Panc1 (cell line): ENCODE results near the gene HYLS1. TPM values are rescaled to one million over a fixed set of nuclear protein-coding genes. Genes with fewer than 3 reads are reported as not detected.

Source experiments
- ATAC-seq: fragments of 200-7000 bp; cut with Tn5 transposase; 2 replicates; pipeline ENCODE4 v1.9.1; 2020; ENCODE audit warnings: mild to moderate bottlenecking, moderate library complexity
- BruUV-seq: library from RNA; stranded (reverse); fragments of 400-500 nt; replicated peaks from 2 replicates; lab custom pipeline; 2021; lab: Mats Ljungman, UMichigan
- CTCF ChIA-PET: fragments of 300-600 bp; sonication (Branson Sonifier 250); formaldehyde crosslinking; loops from one replicate; lab custom pipeline; 2022; ENCODE audit warnings: antibody characterized with exemption; lab: Charles Lee
- POLR2A ChIA-PET: fragments of 300-600 bp; sonication (Branson Sonifier 250); formaldehyde crosslinking; loops from one replicate; lab custom pipeline; 2022; ENCODE audit warnings: antibody characterized with exemption; lab: Charles Lee
- DNase-seq: peaks from one replicate; pipeline ENCODE4 v3.0.0-alpha.2; 2010; ENCODE audit warnings: low read depth, low spot score
- H3K27ac ChIP-seq: 2 replicates; pipeline ENCODE4 v1.5.1; 2011; ENCODE audit warnings: mild to moderate bottlenecking, low read length, inconsistent platforms
- H3K27me3 ChIP-seq: fragments of 200-500 bp; sonication (Bioruptor generic); 2 replicates; pipeline ENCODE4 v1.6.0; 2014; ENCODE audit warnings: low read length, inconsistent platforms; ENCODE audit not compliant: control insufficient read depth, insufficient read depth
- H3K36me3 ChIP-seq: fragments of 200-500 bp; sonication (Bioruptor generic); 2 replicates; pipeline ENCODE4 v1.5.1; 2014; ENCODE audit warnings: inconsistent platforms, mild to moderate bottlenecking, low read length, moderate library complexity; ENCODE audit not compliant: control insufficient read depth, insufficient read depth
- H3K4me1 ChIP-seq: 2 replicates; pipeline ENCODE4 v1.5.1; 2011; ENCODE audit warnings: inconsistent platforms, mild to moderate bottlenecking, low read length, moderate library complexity; ENCODE audit not compliant: control insufficient read depth, insufficient read depth
- H3K4me3 ChIP-seq, 2 experiments: 2 replicates each; pipeline ENCODE4 v1.5.1; 2011 to 2012; ENCODE audit warnings: low read depth in 2 of 2, low read length in 2 of 2, mild to moderate bottlenecking in 2 of 2, inconsistent platforms in 1 of 2, moderate library complexity in 1 of 2
- H3K9me3 ChIP-seq: fragments of 200-500 bp; sonication (Bioruptor generic); 2 replicates; pipeline ENCODE4 v1.5.1; 2014; ENCODE audit warnings: low read depth, mild to moderate bottlenecking, inconsistent platforms, low read length, moderate library complexity; ENCODE audit not compliant: control insufficient read depth, insufficient read depth
- POLR2AphosphoS5 ChIP-seq: IDR thresholded peaks from 2 replicates; pipeline ENCODE4 v1.6.1; 2012; ENCODE audit warnings: mild to moderate bottlenecking, low read depth, low read length, moderate library complexity
- SIN3A ChIP-seq: IDR thresholded peaks from 2 replicates; pipeline ENCODE4 v1.6.1; 2012; ENCODE audit warnings: low read depth, mild to moderate bottlenecking, low read length, moderate library complexity, borderline replicate concordance; ENCODE audit not compliant: insufficient read depth
- TCF7L2 ChIP-seq: IDR thresholded peaks from 2 replicates; pipeline ENCODE4 v1.6.1; 2011; ENCODE audit warnings: mild to moderate bottlenecking, low read depth, low read length, inconsistent platforms
- in situ Hi-C: cut with HindIII; loops from 2 replicates; pipeline ENCODE4 v1.10.0; 2016; ENCODE audit warnings: low sequenced_read_pairs, low pct_unique_long_range_greater_than_20kb
- intact Hi-C: fragments of 100-400 bp; cut with micrococcal nuclease; formaldehyde crosslinking; loops from one replicate; pipeline ENCODE4 v1.10.0; 2022; ENCODE audit not compliant: unreplicated experiment
- total RNA-seq: library from RNA; stranded (reverse); gene quantifications from one replicate; pipeline ENCODE4 v1.2.1, GENCODE V29; 2021; ENCODE audit not compliant: unreplicated experiment
- TF ChIP-seq, protein P1 (sequence below): fragments of 450-650 bp; IDR thresholded peaks from 2 replicates; pipeline ENCODE4 v1.5.1; 2017; ENCODE audit warnings: mild to moderate bottlenecking
- TF ChIP-seq, protein P2 (sequence below), 2 experiments: IDR thresholded peaks; 2 replicates each; pipeline ENCODE4 v1.6.1; 2011 to 2012; ENCODE audit warnings: low read depth in 2 of 2, control low read depth in 1 of 2, low read length in 1 of 2, mild to moderate bottlenecking in 1 of 2, moderate library complexity in 1 of 2; ENCODE audit not compliant: insufficient read depth in 1 of 2

HYLS1 gene
- total RNA-seq, 1 experiment from 2014 or later, result 32.2 TPM

- H3K27ac ChIP-seq, result no peak overlapping the region
- H3K36me3 ChIP-seq, result no peaks in the 10 kb centered on the region
- ATAC-seq (no peak), DNase-seq (no peak)
- no peaks in the 10 kb centered on the region for H3K4me1 ChIP-seq
- H3K27me3 ChIP-seq, result no peaks in the 10 kb centered on the region
- ChIA-PET CTCF (no interaction called here), POLR2A (no interaction called here)
- no peak overlapping the region for H3K4me3 ChIP-seq
- H3K9me3 ChIP-seq, result no peaks in the 10 kb centered on the region
- no TSS peak for BruUV-seq
- in situ Hi-C loops (loop anchor here (25.0 kb wide), 1 partner anchor 267 kb away; the partner anchor contains the start of genes FAM118B and RPUSD4), intact Hi-C loops (no loop called here)
- TF ChIP-seq, protein P1, sequence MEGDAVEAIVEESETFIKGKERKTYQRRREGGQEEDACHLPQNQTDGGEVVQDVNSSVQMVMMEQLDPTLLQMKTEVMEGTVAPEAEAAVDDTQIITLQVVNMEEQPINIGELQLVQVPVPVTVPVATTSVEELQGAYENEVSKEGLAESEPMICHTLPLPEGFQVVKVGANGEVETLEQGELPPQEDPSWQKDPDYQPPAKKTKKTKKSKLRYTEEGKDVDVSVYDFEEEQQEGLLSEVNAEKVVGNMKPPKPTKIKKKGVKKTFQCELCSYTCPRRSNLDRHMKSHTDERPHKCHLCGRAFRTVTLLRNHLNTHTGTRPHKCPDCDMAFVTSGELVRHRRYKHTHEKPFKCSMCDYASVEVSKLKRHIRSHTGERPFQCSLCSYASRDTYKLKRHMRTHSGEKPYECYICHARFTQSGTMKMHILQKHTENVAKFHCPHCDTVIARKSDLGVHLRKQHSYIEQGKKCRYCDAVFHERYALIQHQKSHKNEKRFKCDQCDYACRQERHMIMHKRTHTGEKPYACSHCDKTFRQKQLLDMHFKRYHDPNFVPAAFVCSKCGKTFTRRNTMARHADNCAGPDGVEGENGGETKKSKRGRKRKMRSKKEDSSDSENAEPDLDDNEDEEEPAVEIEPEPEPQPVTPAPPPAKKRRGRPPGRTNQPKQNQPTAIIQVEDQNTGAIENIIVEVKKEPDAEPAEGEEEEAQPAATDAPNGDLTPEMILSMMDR, result no peak
- TF ChIP-seq SIN3A (no peak), TCF7L2 (no peak), POLR2AphosphoS5 (no peak)
- TF ChIP-seq, protein P2, sequence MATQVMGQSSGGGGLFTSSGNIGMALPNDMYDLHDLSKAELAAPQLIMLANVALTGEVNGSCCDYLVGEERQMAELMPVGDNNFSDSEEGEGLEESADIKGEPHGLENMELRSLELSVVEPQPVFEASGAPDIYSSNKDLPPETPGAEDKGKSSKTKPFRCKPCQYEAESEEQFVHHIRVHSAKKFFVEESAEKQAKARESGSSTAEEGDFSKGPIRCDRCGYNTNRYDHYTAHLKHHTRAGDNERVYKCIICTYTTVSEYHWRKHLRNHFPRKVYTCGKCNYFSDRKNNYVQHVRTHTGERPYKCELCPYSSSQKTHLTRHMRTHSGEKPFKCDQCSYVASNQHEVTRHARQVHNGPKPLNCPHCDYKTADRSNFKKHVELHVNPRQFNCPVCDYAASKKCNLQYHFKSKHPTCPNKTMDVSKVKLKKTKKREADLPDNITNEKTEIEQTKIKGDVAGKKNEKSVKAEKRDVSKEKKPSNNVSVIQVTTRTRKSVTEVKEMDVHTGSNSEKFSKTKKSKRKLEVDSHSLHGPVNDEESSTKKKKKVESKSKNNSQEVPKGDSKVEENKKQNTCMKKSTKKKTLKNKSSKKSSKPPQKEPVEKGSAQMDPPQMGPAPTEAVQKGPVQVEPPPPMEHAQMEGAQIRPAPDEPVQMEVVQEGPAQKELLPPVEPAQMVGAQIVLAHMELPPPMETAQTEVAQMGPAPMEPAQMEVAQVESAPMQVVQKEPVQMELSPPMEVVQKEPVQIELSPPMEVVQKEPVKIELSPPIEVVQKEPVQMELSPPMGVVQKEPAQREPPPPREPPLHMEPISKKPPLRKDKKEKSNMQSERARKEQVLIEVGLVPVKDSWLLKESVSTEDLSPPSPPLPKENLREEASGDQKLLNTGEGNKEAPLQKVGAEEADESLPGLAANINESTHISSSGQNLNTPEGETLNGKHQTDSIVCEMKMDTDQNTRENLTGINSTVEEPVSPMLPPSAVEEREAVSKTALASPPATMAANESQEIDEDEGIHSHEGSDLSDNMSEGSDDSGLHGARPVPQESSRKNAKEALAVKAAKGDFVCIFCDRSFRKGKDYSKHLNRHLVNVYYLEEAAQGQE (IDR thresholded peaks at IDR 0.05; ENCODE audit: insufficient read depth in 1 of 2, low read depth in 2 of 2, low read length in 1 of 2), result no peak
Measured at GRCh38 chr11:125945011-125945796, 57.7 kb downstream of the HYLS1 start.

DNA sequence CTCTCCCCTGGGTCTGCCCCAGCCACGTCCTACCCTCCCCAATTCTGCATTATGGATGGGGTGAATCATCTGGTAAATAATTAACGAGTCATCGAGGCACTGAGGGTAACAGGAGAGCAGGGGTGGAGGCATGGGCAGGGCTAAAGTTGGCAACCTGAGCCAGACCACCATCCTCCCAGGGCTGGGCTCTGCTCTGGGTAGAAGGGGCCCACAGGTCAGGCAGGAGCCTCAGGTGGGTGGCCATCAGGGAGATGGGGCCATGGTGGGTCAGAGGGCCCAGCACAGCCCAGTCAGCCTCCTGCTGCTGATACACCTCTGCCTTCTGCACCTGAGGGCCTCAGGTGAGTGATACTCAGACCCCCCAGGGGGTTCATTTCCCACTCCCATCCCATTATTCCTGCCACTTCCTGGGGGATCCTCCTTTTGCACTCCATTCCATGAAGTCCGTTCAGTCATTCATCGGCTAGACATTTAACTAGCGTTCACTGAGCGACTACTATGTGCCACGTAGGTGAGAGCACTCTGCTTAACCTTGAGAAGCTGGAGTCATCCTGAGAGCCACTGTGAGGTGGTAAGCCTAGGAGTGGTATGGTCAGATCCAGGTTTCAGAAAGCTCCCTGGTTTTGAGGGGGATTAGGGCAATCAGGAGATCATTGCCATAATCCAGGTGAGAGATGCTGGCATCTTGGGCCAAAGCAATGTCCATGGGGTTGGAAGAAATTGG, 58.5 kb downstream of the HYLS1 start, which contains the start of gene VSIG10L2:
Gene VSIG10L2, plus strand, starts transcription at position 248 of the 724 bp plus-strand sequence. Its CDS starts 12 bp downstream, at position 260.
- Histone ChIP-seq H3K27ac (no peak within 1 kb of the TSS), H3K36me3 (no peaks in the 10 kb centered on the region), H3K4me1 (no peaks in the 10 kb centered on the region), H3K27me3 (no peaks in the 10 kb centered on the region), H3K4me3 (no peak within 1 kb of the TSS), H3K9me3 (no peaks in the 10 kb centered on the region)
- ChIA-PET CTCF (no interaction called here), POLR2A (interaction anchor here (0.7 kb wide), 1 partner anchor 56 kb away, joined by 7 read pairs; no protein-coding TSS in a partner anchor)
- in situ Hi-C loops, result loop anchor here (25.0 kb wide), 1 partner anchor 266 kb away; the partner anchor contains the start of genes FAM118B and RPUSD4
- TF ChIP-seq TCF7L2 (no peak), SIN3A (no peak), POLR2AphosphoS5 (no peak)
- TF ChIP-seq, protein P2 (IDR thresholded peaks at IDR 0.05; ENCODE audit: insufficient read depth in 1 of 2, low read depth in 2 of 2, low read length in 1 of 2), result no peak
- TF ChIP-seq, protein P1, result no peak
- DNase-seq (no peak), ATAC-seq (no peak)
- intact Hi-C loops, result no loop called here
- no TSS peak for BruUV-seq
